Psoas muscle (tissue), 8 donors: ENCODE measurements around the gene PEX5. TPM values are rescaled to one million over a fixed set of nuclear protein-coding genes. Genes with fewer than 3 reads are reported as not detected.
"Not testable (repeated sequence)": the region's sequence is repeated elsewhere in the genome, so short reads cannot be mapped to it uniquely, and the experiment has no call there.

Experiments used
- ATAC-seq, 4 donors: fragments of 200-7000 bp; cut with Tn5 transposase; one replicate each; pipeline ENCODE4 v1.9.1; 2020; ENCODE audit warnings: moderate library complexity in 3 of 4, mild to moderate bottlenecking in 2 of 4
- DNase-seq, 2 donors: peaks; one replicate each; pipeline ENCODE4 v3.0.0-alpha.2; 2020
- H3K27ac ChIP-seq: fragments of 200-600 bp; one replicate; pipeline ENCODE4 v1.8.0; 2022
- H3K27me3 ChIP-seq, 3 donors: fragments of 200-600 bp in 1 of 3; one replicate each; pipeline versions ENCODE4 v1.6.1 to v1.8.0; 2013 to 2022; ENCODE audit warnings: low read length in 2 of 3, mild to moderate bottlenecking in 2 of 3, moderate library complexity in 1 of 3; ENCODE audit not compliant: insufficient read depth in 3 of 3
- H3K36me3 ChIP-seq, 2 donors: fragments of 200-600 bp in 1 of 2; one replicate each; pipeline versions ENCODE4 v1.6.1 to v1.8.0; 2013 to 2022; ENCODE audit warnings: low read depth in 1 of 2, mild to moderate bottlenecking in 1 of 2, moderate library complexity in 1 of 2; ENCODE audit not compliant: insufficient read depth in 1 of 2
- H3K4me1 ChIP-seq: fragments of 200-600 bp; one replicate; pipeline ENCODE4 v1.8.0; 2022
- H3K4me3 ChIP-seq: fragments of 200-600 bp; one replicate; pipeline ENCODE4 v1.8.0; 2022; ENCODE audit warnings: mild to moderate bottlenecking
- H3K9me3 ChIP-seq: fragments of 200-600 bp; one replicate; pipeline ENCODE4 v1.8.0; 2022
- WGBS, 3 donors: extraction: QIAGEN DNeasy Blood & Tissue Kit; methylation state at CpG; one replicate each; pipeline versions ENCODE4 v1.1.6 to v1.1.7; 2013; 5-methylcytosine and 5-hydroxymethylcytosine counted together
- intact Hi-C, 2 donors: fragments of 100-400 bp; cut with DNase I; formaldehyde crosslinking; loops; one replicate each; pipeline versions ENCODE4 v1.11.0 to v1.14.2; 2022
- polyA plus RNA-seq, 3 donors: library from polyadenylated mRNA; stranded (reverse); fragments of 200-250 nt; gene quantifications; one replicate each; pipeline ENCODE4 v1.2.3, GENCODE V29; 2013
- total RNA-seq, 4 donors: library from RNA; stranded (reverse); fragmentation: NEBNext Ultra II Directional in 2 of 4; extraction: Animal tissue kit (Norgen Biotek cat#: 25700) in 2 of 4; gene quantifications; one replicate each; pipeline versions ENCODE4 v1.2.1 to v1.2.4, GENCODE V29; 2021 to 2023
- TF ChIP-seq, protein P1 (sequence below): fragments of 200-600 bp; IDR thresholded peaks from one replicate; pipeline ENCODE4 v1.8.0; 2022; ENCODE audit warnings: antibody characterized with exemption
- donor health status: healthy with polysubstance abuse.
- donor health status: DM: no; HTN: no; CAD: no; lungs with moderate emphysema.
- donor health status: Bipolar disorder and iron deficiency.
- donor health status: healthy.
- donor health status: DM: yes; HTN: yes; CAD: no.
- donor health status: DM: no; HTN: no; CAD: no.
- donor health status: DM: no; HTN: no; CAD: no.
- donor health status: DM: yes; HTN: yes; CAD: no.

The PEX5 gene
- total and polyA plus RNA-seq, 7 donors = 51.9 to 103 (median 87.7) TPM

DNA sequence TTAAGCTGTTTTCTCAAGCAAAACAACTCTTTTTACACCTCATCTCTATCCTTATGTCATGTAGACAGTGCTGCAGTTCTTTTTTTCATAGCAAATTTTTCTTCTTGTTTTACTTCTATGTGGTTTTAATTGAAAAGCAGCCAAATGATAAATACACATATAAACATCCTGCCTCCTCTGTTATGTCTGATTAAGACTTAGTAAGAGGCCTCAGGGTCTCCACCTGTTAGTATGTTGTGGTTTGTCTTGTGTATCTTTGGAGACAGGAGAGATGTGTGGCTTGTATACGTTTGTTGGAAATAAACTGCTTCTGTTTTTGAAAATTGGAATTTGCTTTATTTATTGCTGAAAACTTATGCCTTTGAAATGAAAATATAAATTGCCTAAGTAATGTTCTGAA lies 32.0 kb downstream of the PEX5 start:
- Histone ChIP-seq H3K27ac (no peak overlapping the region), H3K27me3 (no peaks in the 10 kb centered on the region), H3K36me3 (no peaks in the 10 kb centered on the region), H3K9me3 (no peaks in the 10 kb centered on the region), H3K4me1 (no peaks in the 10 kb centered on the region), H3K4me3 (no peak overlapping the region)
- ATAC-seq (no peak), DNase-seq (no peak)
- WGBS, 3 donors = 80 to 90% (median 84%) methylated on average over 1 of the region's 1 CpG
- intact Hi-C loops = loop anchor here in 1 of 2 donors (5.0 kb wide), 1 partner anchor 241 kb away; no protein-coding TSS in a partner anchor
- TF ChIP-seq, protein P1, sequence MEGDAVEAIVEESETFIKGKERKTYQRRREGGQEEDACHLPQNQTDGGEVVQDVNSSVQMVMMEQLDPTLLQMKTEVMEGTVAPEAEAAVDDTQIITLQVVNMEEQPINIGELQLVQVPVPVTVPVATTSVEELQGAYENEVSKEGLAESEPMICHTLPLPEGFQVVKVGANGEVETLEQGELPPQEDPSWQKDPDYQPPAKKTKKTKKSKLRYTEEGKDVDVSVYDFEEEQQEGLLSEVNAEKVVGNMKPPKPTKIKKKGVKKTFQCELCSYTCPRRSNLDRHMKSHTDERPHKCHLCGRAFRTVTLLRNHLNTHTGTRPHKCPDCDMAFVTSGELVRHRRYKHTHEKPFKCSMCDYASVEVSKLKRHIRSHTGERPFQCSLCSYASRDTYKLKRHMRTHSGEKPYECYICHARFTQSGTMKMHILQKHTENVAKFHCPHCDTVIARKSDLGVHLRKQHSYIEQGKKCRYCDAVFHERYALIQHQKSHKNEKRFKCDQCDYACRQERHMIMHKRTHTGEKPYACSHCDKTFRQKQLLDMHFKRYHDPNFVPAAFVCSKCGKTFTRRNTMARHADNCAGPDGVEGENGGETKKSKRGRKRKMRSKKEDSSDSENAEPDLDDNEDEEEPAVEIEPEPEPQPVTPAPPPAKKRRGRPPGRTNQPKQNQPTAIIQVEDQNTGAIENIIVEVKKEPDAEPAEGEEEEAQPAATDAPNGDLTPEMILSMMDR = no peak

GRCh38 chr12:7229741-7230140 lies 40.3 kb downstream of the PEX5 start:
- no peak for ATAC-seq
- no peaks in the 10 kb centered on the region for H3K4me1 ChIP-seq
- H3K36me3 ChIP-seq = no peaks in the 10 kb centered on the region
- no peak overlapping the region for H3K27ac ChIP-seq
- no peaks in the 10 kb centered on the region for H3K27me3 ChIP-seq
- H3K4me3 ChIP-seq = no peak overlapping the region
- TF ChIP-seq, protein P1 = no peak
- no peaks in the 10 kb centered on the region for H3K9me3 ChIP-seq
- no peak for DNase-seq
- intact Hi-C loops = no loop called here
- 89 to 91% (median 89%) methylated on average over 2 of the region's 2 CpGs for WGBS, 3 donors

GRCh38 chr12:7241404-7242005 lies 52.0 kb downstream of the PEX5 start:
- Histone ChIP-seq H3K4me1 (no peaks in the 10 kb centered on the region), H3K27me3 (peaks cover 0 to 4% (median 0%) of the 10 kb centered on the region in 3 donors), H3K9me3 (no peaks in the 10 kb centered on the region), H3K36me3 (no peaks in the 10 kb centered on the region), H3K4me3 (no peak overlapping the region), H3K27ac (no peak overlapping the region)
- 85 to 89% (median 88%) methylated on average over 3 of the region's 3 CpGs for WGBS, 3 donors
- DNase-seq (no peak), ATAC-seq (no peak)
- TF ChIP-seq, protein P1 = no peak
- intact Hi-C loops = loop anchor here in 1 of 2 donors (5.0 kb wide), 1 partner anchor 246 kb away; no protein-coding TSS in a partner anchor

DNA sequence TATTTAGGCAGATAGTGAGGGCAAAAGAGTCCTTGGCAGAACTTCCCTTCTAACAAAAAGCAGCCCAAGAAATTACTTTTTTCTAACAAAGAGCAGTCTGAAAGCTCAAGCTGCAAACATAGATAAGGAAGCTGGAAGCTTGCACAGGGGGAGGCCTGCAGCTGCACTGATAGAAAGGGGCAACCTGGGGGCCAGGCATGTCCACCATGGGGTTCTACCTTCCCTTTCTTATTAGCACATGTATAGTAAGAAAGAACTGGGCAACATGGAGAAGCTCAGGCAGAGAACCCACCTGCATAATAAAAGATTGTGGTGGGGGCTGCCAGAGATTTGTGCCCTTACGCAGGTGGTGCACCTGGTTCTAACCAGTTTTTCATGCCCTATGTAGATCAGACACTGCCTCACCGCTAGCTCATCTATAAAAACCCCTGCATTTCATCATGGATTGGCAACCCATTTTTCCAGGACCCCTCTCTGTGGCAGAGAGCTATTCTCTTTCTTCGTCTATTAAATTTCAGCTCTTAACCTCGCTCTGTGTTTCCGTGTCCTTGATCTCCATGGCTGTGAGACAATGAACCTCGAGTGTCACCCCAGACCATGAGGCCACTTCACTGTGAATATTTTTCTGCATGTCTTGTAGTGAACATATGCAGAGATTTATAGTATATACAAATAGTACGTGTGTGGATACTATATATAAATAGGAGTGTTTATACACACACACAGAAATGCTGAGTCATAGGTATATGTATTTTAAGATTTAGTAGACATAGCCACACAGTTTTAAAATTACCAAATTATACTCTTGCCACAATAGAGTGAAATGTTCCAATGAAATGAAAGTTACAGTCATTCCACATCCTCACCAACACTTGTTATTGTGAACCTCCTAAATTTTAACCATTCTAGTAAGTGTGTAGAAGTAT lies 53.0 kb downstream of the PEX5 start:
- no peak for ATAC-seq
- DNase-seq = no peak
- Histone ChIP-seq H3K9me3 (no peaks in the 10 kb centered on the region), H3K27ac (no peak overlapping the region), H3K4me1 (no peaks in the 10 kb centered on the region), H3K27me3 (peaks cover 0 to 4% (median 0%) of the 10 kb centered on the region in 3 donors), H3K36me3 (no peaks in the 10 kb centered on the region), H3K4me3 (no peak overlapping the region)
- 74 to 84% (median 83%) methylated on average over 7 of the region's 7 CpGs for WGBS, 3 donors
- intact Hi-C loops = loop anchor here in 1 of 2 donors (5.0 kb wide), 1 partner anchor 245 kb away; no protein-coding TSS in a partner anchor
- TF ChIP-seq, protein P1 = no peak

DNA sequence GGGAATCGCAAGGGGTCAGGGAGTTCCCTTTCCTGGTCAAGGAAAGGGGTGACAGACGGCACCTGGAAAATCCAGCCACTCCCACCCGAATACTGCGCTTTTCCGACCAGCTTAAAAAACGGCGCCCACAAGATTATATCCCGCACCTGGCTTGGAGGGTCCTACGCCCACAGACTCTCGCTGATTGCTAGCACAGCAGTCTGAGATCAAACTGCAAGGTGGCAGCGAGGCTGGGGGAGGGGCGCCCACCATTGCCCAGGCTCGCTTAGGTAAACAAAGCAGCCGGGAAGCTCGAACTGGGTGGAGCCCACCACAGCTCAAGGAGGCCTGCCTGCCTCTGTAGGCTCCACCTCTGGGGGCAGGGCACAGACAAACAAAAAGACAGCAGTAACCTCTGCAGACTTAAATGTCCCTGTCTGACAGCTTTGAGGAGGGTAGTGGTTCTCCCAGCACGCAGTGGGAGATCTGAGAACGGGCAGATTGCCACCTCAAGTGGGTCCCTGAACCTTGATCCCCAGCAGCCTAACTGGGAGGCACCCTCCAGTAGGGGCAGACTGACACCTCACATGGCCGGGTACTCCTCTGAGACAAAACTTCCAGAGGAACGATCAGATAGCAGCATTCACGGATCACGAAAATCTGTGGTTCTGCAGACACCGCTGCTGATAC lies 62.0 kb downstream of the PEX5 start:
- H3K36me3 ChIP-seq, H3K27me3 ChIP-seq, H3K27ac ChIP-seq, intact Hi-C loops, H3K4me1 ChIP-seq, H3K4me3 ChIP-seq, ATAC-seq, DNase-seq, H3K9me3 ChIP-seq: not testable (repeated sequence)
- WGBS, 3 donors = 88 to 93% (median 89%) methylated on average over 17 to 19 of the region's 22 CpGs
